ACHN (cell line): ENCODE measurements around the gene HFE.

ENCODE experiments used
- DNase-seq: peaks from one replicate; pipeline ENCODE4 v3.0.0-alpha.2; 2015
- in situ Hi-C: cut with HindIII; loops from 2 replicates; pipeline ENCODE4 v1.10.0; 2017; ENCODE audit warnings: low sequenced_read_pairs, low pct_ligation_motif_present, low pct_unique_long_range_greater_than_20kb

The HFE gene

DNA sequence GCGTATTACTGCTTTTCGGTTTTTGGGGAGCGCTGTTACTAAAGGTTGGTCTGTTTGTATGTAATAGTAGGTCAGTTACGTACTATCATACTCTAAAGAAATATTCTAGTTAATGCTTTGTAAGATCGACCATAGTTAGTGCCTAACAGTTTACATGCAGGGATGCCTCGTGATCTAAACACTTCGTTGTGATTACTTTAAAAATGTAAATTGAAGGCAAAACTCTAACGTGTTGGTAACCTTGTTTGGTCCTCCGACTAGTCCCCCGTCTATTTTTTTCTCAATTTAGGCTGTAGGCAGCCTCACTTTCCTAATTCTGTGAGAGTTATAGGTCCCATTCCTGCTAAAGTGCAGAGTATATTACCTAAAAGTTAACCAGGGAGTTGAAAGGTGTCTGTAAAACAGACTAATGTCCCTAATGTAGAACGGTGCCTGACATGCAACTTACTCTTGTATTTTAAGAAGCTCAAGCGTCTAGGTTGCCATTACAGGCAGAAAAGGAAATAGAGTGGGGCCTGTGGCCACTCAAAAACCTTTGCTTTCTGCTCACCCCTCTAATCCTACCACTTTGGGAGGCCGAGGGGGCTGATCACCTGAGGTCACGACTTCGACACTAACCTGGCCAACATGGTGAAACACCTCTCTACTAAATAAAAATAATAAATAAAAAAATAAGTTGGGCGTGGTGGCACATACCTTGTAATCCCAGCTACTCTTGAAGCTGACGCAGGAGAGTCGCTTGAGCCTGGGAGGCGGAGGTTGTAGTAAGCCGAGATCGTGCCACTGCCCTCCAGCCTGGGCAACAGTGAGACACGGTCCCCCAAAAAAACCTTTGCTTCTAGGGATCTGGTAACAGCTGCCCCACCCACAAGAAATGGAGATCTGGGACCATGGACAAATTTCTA lies 37.8 kb downstream of the HFE start:
- DNase-seq = no peak
- in situ Hi-C loops = no loop called here

DNA sequence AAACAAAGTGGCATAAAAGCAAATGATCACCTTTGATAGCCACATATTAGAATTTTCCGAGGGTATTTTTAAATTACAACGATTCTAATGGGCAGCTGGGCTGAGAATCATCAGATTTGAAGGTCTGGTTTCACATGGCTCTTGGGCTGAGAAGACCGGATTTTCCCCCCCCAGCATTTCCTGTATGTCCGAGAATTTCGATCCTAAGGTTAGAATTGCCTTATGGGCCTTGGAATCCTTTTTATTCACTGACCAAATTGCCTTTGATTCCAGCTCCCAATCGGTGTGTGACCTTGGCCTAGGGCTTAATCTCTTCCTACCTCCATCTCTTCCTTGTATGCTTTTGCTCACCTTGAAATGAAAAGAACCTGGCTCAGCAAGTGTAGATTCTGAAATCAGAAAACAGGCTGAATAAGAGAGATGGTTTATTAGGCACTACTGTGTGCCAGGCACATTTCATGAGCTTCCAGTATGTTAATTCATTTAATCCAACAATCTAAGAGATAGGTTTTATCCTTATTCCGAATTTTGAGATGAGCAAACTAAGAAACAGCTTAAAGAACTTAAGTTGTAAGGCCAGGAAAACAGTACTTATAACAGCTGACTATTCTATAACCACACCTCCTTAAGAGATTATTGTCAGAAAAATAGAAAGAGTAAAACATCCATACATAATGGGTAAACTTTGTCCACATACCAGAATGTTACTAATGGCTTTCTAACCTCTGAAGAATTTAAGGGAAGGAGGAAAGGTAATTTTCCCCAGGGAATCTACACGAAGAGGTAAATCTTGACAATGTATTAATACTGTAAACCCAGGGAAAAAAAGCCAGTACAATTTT lies 39.4 kb downstream of the HFE start:
- DNase-seq = no peak
- in situ Hi-C loops = no loop called here

DNA sequence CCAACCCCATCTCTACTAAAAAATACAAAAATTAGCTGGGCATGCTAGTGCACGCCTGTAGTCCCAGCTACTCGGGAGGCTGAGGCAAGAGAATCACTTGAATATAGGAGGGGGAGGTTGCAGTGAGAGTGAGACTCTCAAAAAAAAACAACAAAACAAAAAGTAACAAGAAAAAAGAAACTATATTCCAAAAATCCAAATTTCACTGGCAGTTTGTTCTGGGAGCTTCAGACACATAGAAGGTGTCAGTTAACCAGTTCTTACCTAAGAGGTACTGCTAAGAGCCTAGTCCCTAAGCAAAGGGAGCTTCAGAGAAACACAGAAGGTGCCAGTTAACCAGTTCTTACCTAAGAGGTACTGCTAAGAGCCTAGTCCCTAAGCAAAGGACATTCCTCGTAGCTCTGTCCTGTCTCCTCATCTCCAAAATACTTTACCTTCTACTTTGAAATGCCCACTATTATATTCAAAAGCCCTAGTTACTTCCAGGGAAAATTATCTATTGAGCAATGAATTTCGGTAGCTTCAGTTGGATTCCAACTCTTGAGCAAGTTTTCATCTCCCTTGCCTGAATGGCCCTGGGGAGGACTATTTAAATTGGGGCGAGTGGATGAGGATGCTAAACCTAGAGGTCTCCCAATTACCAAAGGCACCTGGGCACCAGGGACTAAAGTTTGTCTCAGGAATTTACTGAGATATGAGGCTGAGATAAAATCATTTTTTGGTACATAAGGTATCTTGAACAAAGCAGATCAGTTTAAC lies 41.0 kb downstream of the HFE start:
- no peak for DNase-seq
- in situ Hi-C loops = no loop called here

DNA sequence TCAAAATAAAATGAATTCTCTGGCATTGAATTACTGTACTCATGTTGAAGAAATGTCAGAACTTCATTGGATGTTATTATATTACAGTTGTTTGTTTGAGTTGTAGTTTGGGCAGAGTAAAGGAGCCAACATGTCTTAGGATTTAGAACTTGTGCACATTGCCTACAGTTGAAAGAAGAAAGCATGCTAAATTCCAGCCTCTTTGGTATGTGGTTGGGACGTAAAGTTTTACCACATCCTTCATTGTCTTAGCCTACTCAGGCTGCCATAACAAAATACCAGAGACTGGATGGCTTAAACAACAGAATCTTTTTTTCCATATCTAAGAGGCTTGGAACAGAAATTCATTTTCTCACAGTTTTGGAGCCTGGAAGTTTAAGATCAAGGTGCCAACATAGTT lies 42.4 kb downstream of the HFE start:
- no peak for DNase-seq
- in situ Hi-C loops = no loop called here

DNA sequence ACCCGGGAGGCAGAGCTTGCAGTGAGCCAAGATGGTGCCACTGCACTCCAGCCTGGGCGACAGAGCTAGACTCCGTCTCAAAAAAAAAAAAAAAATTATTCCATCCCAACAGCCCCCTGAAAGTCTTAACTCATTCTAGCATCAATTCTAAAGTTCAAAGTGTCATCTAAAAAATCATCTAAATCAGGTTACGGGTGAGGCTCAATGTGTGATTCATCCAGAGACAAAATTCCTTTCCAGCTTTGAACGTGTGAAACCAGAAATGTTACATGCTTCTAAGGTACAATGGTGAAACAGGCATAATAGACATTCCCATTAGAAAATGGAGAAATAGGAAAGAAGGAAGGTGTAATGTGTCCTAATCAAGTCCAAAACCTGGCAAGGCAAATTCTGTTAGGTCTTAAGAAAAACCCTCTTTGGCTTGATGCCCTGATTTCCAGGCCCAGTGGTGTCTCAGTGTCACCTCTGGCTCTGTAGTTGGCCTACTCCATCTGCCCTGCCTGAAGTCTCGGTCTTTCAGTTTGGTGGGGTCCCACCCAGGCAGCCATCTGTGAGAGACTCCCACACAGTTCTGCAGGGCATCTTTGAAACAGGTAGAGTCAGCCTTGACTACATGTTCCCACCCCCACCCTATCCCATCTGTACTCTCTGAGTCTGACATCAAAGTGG lies 43.5 kb downstream of the HFE start:
- in situ Hi-C loops = no loop called here
- no peak for DNase-seq

DNA sequence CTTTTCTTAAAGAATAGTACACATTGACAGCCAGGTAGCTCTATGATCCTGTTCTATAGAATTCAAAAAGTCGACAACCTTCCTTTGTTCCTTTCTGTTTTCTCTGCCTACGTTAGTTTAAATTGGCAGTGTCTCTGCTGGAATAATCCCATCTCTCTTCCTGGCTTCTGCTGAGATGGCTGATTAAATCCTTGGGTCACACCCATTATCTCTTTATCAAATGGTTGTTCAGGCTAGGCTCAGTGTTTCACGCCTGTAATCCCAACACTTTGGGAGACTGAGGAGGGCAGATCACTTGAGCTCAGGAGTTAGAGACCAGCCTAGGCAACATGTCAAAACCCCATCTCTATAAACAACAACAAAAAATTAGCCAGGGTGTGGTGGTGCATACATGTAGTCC lies 44.4 kb downstream of the HFE start:
- no peak for DNase-seq
- in situ Hi-C loops = no loop called here

DNA sequence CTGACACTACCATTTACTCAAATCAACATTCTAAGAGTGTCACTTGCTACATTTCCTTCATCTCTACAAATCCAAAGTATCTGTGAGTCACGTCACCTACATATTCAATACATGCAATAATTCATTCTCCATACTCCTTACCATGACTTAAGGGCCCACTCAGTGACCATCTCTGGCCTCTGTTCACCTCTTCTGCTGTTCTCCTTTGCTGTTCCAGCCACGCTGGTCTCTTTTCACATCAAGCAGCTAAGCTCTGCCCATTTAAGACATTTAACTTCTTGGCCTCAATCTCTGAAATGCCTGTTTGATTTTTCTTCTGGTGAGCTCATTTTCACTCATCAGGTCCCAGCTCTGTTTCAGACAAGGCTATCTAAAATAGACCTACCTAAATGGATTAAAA lies 46.5 kb downstream of the HFE start:
- in situ Hi-C loops = no loop called here
- DNase-seq = no peak

DNA sequence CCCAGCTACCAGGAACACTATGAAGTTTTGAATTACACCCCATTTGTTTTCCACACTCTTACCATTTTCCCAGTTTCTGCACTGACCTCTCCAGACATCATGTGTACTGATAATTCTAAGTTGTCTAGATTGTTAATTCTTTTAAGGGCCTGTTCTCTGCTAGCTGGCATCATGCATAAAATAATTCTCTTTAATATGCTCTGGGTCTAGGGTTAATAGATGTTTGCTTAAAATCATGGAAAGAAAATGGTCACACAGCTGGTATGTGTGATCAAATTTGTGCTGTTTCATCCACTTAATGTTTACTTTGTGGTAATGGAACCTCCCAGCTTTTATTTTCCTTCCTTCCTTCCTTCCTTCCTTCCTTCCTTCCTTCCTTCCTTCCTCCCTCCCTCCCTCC lies 49.1 kb downstream of the HFE start:
- in situ Hi-C loops = no loop called here
- no peak for DNase-seq

DNA sequence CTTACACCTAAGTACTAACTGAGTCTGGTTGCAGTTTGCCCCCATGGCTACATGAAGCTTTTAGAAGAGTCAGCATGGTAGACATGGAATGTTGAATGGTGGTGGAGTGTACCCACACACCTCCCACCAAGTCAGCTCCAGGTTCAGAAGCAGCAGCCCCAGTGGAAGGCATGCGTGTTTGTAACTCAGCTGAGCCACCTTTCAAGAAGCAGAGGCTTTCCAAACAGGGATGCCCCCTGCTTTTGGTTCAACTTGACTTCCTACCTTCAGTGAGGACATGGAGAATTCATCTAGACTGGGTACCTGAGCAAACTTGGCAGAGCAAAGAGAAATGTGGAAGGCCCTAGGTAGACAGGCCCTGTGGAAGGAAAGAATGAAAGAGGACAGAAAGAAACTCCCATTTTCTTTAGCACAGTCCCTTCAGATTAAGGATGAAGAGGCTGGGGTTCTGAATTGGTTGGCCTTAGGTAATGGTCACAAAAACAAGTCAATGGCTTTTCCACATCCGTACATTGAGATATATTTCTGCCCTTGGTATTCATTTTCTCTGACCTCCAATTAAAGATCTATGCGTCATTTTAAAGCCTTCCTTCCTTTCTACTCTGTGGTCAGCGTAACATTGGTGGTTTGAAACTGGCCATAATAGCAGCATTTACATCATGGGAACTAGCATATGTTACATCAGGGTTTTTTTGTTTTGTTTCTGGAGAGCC lies 53.2 kb downstream of the HFE start:
- in situ Hi-C loops = no loop called here
- DNase-seq = no peak

DNA sequence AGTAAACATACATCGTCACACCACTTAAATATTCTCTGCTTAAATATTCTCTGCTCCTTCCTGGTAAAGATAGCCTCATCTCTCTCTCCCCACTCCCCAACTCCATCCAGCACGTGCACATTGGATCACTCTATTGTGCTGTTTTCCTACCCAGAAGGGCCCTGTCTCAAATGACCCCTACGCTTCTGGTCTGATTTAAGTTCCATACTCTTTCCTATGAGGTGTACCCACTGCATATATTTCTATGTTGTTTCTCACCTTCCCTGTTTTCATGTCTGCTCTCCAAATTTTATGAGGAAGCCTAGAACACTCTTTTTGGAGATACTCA lies 53.7 kb downstream of the HFE start:
- in situ Hi-C loops = no loop called here
- no peak for DNase-seq

DNA sequence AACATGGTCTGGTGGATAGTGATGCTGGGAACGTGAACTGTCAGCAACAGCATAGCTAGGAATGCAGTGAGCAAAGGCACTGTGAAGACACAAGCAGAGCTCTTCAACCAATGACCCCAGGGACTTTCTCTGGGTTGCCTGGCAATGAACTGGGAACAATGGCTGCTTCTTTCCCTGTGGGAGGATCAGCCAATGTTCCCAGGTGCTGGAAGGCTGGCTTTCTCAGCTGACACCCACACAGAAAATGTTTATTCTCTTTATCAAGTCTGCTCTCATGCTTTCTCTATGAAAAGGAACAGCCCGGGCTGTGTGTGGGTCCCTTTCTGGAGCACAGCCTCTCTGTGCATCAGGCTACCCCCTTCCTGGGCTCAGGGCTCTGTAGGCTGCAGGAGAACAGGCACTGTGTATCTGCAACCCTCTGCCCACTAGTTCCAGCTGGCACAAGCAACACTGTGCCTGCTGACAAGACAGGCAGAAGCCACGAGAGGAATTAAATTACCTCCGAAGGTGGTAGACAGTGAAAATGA lies 54.2 kb downstream of the HFE start:
- in situ Hi-C loops = no loop called here
- no peak for DNase-seq

DNA sequence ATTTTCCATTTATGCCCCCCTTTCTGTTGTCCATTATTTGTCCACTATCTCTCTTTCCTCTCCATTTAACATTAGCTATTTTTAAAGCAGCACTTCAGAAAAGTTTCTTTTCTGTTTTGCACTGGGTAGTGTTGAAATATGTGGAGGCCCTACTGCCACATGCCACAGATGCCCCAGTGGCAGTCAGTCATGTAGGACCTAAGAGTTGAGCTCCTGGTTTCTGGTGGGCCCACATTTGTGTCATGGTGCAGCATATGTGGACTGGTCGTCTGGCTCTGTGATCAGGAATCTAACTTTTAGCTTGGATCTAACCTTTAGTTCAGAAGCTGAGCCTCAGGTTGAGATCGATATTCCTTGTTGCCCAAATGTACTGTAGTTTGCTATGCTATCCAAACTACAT lies 54.8 kb downstream of the HFE start:
- no peak for DNase-seq
- in situ Hi-C loops = no loop called here
